GM21576 (cell line): Measurements from ENCODE around the gene RPS18.
"Not testable (repeated sequence)": the region's sequence is repeated elsewhere in the genome, so short reads cannot be mapped to it uniquely, and the experiment has no call there.

Experiments
- ATAC-seq: cut with Tn5 transposase; IDR thresholded peaks from one replicate; pipeline ENCODE4 v1.9.1; 2021; ENCODE audit warnings: mild to moderate bottlenecking, moderate library complexity; ENCODE audit not compliant: unreplicated experiment

RPS18 gene

DNA sequence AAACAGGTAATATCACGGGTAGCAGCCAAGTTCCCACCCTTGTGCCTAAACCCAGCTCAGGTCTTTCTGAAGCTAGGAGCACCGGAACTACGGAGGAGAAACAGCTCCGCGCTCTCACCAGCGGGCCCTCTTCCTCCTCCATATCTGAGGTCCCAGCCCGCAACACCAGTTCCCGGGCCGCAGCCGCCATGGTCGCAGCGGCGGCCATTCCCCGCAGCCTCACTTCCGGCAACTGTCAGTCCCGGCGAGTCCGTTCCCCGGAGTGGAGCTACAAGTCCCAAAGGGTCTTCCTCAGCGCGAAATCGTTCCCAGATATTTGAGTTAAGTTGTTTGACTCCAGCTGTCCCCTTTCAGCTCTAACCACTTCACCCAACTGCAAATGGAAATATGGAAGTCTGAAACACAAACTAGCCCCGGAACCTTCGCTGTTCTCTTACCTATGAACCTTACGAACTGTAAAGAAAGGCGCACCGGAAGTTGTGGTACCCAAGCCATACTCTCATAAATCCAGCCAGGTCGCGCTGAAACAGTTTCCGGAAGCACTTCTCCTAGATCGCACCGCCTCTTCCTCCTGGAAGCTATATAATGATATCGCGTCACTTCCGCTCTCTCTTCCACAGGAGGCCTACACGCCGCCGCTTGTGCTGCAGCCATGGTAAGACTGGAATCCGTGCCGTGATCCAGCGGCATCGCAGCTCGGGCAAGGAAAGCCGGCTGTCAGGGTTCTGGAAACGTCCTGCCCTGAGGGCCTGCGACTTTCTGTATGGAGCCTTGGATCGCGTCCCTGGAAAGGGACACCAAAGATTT lies at the start of gene RPS18, which contains the start of gene VPS52:
RPS18 (plus strand) TSS at position 608 of the 807 bp plus-strand sequence; CDS start at position 653, 45 bp downstream.
VPS52 (minus strand) TSS at position 409 of the 807 bp plus-strand sequence; CDS start at position 208, 201 bp downstream.
- peak; percentile 80 for ATAC-seq

DNA sequence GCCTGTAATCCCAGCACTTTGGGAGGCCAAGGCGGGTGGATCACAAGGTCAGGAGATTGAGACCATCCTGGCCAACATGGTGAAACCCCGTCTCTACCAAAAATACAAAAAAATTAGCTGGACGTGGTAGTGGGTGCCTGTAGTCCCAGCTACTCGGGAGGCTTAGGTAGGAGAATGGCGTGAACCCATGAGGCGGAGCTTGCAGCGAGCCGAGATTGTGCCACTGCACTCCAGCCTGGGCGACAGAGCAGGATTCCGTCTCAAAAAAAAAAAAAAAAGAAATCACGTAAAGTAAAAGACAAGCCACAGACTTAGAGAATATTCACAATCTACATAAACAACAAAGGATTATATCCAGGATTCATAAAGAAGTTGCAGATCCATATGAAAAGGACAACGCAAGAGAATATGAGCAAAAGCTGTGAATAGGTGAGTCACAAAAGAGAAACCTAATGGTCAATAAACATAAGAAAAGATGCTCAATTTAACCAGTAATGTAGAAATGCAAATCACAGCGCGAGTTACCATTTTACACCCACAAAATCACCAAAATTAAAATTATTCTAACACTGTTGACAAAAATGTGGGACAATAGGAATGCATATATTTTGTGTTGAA lies 45.3 kb upstream of the RPS18 start:
- ATAC-seq: not testable (repeated sequence)

DNA sequence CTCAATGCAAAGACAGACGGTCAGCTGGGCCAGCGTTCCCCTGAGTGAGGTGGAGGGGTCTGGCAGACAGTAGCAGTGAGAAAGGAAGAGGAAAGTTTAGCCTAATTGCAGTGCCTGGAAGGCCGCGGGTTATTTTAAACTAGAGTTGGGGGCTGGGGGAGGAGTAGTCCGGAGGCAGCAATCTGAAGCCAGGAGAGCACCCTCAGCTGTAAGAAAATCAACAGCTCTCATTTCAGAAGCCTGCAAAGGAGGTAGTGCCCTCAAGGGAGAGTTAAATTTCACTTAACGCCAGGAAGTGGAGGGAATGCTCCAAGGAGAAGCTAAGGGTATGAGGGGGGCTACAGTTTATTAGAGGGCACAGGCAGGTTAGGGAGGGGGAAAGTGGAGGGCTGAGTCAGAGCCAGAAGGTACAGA lies 36.6 kb upstream of the RPS18 start:
- ATAC-seq: no peak

DNA sequence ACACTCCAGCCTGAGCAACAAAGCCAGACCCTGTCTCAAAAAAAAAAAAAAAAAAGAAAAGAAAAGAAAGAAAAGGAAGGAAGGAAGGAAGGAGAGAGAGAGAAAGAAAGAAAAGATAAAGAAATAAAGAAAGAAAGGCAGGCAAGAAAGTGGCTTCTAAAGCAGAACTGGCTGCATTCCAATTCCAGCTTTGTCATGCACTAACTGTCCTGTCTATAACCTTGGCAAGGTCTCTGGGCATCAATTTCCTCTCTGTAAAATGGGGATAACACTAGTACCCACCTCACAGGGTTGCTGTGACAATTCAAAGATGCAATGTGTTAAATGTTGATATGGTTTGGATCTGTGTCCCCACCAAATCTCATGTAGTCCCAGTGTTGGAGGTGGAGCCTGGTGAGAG lies 35.5 kb upstream of the RPS18 start:
- no peak for ATAC-seq

DNA sequence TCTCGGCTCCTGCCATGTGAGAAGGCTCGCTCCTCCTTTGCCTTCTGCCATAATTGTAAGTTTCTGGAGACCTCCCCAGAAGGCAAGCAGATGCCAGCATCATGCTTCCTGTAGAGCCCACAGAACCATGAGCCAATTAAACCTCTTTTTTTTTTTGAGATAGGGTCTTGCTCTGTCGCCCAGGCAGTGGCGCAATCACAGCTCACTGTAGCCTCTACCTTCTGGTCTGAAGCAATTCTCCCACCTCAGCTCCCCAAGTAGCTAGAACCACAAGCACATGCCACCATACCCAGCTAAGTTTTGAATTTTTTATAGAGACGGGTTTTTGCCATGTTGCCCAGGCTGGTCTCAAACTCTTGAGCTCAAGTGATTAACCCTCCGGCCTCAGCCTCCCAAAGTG lies 35.0 kb upstream of the RPS18 start:
- ATAC-seq: no peak

DNA sequence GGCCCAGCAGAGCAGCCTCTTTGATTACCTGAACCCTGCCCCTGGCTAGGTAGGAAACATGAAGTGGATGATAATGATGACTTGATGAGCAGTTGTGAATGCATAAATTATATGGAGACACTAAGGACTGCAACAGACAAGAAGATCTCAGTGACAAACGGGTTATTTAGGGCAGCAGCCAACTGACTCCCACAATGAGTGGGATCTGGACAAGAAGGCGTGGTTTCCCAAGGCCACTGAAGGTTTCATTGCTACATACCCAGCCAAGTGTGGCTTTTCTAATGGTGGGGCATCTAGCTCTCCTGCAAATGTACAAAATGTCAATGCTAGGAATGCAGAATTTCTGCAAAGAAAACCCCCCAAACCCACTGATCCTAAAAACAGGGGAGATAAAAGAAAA lies 34.1 kb upstream of the RPS18 start:
- ATAC-seq: no peak

DNA sequence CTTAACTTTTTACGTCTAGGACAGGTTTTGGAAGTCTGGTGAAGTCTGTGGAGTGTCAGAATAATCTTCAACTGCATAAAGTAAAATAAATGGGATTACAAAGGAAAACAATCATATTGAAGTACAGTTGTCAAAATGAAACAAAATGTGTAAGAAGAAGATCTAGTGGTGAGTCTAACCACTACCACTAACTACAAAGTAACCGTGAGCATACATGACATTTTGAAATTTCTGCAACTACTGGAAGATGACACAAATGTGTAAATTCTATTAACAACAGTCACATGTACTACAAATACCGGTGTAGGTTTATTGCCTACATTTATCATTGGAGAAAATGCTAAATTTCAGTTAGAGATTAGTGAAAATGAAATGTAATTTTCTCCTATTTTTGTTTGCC lies 29.9 kb upstream of the RPS18 start:
- no peak for ATAC-seq

DNA sequence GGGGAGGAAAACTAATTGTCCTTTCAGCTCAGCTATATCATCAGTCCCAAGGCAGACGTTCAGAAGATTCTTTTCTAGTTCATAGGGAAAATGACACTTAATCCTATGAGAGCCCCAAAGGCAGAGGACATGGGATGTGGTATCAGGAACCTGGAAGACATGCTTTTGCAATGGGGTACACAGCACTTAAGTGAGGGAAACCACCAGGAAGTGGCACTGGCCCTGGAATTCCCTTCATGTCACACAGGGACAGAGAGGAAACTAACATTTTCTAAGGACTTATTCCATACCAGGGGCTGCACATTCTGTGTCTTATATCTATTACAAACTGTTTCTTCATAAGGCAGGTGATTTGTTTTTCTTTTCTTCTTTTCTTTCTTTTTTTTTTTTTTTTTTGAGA lies 28.4 kb upstream of the RPS18 start:
- ATAC-seq: no peak

DNA sequence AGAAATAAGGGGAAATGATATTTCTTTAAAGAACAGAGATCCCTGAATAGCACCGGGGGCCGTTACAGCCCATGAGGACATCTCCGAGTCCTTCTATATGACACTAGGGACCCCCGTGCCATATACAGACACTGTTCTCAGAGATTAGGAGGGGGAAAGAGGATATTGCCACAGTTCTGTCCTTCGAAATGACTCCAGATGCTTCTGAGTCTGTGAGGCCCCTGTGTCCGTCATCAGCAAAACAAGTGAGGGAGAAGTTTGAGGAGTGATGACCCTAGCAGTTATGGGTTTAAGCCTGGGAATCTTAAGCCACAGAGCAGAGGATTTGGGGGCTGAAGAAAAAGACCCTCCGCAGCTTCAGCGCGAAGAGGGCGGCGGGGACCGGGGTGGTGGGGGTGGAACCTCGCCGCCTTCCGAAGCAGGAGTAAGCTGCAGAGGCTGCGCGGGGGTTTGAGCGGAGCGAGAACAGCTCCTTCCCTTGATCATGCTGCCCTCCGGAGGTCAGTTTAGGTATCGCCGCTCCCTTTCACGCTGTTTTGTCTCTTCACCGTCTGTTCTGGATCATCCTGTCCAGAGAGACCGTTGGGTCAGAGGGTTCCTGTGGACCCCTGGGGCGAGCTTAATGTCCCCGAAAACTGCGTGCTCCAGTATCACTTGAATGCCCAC lies 23.8 kb upstream of the RPS18 start:
- peak; percentile 35 for ATAC-seq

DNA sequence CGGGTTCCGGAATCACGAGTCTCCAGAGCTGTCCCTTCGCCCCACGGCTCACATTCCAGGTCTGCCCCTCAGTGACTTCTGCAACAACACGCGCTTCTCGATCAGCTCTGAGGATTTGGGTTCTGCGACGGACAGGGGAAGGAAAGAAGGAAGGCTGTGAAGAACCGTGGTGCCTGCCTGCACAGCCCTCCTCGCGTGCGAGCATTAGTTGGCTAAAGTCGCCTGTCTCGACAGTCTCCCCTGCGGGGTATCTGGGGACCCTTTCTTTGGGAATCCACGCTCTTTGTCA lies 23.3 kb upstream of the RPS18 start:
- ATAC-seq: no peak

DNA sequence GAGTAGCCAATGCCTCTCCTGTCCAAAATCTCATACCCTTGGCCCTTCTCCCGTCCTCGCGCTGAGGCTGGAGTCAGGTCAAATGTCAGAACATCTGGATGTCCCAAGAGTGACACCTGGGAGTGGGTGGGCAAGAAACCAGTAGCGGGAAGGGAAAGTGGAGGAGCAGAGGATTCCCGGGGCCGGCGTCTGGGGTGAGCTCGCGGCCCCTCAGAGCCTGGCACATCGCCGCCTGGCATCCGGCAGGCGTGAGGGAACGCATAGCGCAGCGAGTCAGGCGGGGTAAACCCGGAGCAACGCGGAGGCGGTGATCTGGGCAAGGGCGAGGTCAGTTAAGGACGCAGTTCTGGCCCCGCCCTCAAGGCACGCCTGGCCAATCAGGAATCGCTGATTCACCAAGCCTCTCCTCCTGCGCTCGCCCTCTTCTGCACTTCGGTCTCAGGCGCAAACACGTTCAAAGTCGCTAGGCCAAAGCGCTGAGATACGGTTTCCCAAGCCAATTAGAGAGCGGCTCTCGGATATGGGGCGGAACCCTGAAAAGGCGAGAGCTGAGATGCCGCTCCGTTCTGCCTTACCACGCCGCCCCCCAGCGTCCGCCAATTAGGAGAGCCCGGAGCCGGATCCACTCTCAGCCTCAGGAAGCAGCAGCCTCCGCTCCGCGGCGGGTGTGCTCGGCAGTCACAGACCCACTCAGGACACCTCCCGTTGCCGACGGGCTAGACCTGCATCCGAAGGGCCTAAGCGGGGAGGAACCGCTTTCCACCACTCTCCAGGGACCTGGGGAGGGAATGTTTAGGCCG lies 22.7 kb upstream of the RPS18 start:
- peak; percentile 86 for ATAC-seq

DNA sequence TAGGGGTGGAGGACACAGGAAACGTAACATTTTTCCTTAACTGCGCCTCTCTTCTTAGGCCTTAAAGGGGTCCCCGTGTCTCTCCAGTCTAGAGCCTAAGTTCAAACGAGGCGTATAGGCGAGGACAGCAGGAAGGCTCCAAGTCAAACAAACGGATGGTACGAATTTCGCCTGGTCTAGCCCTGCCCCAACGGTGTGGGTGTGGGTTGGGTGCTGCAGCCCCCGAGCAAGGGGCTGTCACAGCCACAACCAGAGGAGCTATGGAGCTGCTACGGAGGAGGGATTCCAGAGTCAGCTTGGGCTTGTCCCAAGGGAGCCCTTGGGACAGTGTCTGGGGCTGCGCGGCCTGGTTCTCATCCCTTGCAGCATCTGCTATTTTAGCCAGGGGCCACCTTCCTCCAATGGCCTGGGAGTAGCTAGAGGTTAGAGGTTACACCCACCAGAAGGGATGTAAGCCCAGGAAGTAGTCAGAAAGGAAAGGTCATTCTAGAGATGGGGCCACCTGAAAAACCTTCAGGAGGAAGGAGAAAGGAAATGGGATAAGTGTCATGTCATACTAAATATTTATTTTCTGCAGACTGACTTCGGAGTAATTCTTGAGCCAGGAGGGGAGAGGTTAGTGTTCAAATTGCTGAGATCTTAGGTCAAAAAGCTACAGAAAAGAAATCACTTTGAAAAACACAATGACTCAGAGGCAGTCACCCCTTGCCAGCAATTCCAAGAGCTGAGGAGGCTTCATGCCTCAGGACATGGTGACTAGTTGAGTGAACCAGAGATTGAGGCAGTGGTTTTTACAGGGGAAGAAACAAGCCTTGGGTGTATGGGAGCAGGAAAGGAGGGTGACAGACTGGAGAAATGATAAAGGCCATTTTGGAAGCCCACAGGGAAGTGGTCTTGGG lies 21.9 kb upstream of the RPS18 start:
- ATAC-seq: no peak

DNA sequence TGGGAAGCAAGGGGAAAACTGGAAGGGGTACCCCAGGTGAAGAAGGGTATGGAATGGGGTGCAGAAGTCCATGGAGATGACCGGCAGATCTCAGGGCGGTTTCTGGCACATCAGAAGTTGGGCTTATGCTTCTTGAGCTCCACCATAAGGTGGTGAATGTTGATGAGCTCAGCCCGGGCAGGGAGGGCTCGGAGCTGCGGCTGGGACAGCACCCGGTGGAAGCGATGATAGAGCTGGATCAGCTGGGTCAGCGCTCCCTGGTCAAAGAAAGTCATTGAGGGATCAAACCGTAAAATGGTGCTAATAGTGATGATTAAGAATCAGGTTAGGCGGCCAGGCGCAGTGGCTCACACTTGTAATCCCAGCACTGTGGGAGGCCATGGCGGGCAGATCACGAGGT lies 21.1 kb upstream of the RPS18 start:
- no peak for ATAC-seq

DNA sequence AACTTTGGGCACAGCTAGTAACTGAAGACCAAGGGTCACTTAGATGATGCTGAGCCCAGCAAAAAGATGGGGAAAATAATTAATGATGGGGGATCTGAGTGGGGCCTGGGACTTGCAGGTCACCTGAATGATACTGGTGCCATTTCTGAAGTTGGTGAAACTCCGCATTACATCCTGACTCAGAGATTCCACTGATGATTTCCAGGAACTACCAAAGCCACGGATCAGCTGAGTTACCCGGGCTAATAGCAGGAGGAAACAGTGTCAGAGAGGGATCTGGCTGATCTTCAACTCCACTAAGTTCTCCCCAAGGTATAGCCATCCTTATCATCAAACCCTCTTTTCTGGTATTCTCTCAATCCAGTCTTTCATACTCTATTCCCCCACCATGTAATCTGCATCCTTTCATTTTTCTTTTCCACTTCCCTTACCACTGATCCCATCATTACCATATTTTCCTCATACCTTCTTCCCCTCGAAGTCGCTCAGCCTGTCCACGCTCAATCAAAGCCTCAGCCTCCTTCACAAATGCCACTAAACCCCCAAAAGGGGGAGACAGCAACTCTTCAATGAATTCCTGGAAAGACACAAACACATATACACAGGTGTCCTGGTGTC lies 20.4 kb upstream of the RPS18 start:
- ATAC-seq: no peak

DNA sequence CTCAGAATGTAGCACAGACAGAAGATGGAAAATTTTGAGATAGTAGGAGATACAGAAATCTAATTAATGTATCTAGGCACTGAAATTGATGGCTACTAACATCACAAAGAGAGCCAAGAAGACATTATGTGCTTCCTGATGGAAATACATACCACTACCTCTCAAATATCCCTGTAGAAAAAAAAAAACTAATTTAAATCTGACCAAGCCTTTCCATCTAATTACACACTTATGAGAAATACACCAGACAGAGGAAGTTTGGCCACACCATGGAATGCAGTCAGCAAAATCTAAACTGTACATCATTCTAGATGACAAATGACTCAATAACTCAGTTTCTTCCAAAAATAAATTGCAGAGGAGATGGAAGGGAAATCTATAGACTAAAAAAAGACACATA lies 19.1 kb upstream of the RPS18 start:
- ATAC-seq: no peak

DNA sequence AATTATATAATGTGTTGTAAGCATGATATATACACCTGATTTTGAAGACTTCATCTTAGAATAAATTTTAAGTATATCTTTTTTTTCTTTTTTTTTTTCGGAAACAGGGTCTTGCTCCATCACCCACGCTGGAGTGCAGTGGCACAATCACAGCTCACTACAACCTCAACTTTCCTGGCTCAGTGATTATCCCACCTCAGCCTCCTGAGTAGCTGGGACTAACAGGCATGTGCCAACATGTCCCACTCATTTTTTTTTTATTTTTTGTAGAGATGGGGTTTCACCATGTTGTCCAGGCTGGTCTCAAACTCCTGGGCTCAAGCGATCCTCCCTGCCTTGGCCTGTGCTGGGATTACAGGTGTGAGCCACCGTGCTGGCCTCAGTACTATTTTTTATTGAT lies 17.3 kb upstream of the RPS18 start:
- ATAC-seq: no peak

DNA sequence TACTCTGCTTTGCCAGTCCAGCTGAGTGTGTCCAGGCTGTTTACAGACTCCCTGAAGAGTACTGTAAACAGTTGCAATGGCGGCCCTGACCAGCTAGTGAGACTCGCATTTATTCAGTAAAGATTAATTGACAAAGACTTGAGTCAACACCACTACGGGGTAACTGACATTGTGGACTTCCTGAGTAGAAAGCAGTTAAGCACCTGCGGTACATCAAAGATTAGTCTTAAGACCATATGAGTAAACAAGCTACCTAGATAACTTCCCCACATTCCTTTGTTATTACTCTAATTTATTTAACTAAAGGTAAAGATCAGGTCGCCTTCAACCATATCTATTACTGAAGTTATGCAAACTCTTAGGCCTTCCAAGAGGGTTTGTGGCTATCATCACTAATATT lies 12.8 kb upstream of the RPS18 start:
- ATAC-seq: no peak

DNA sequence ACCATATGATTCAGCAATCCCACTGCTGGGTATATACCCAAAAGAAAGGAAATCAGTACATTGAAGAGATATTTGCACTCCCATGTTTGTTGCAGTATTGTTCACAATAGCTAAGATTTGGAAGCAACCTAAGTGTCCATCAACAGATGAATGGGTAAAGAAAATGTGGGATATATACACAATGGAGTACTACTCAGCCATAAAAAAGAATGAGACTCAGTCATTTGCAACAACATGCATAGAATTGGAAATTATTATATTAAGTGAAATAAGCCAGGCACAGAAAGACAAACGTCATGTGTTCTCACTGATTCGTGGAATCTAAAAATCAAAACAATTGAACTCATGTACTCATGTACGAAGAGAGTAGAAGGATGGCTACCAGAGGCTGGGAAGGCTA lies 9.4 kb upstream of the RPS18 start:
- ATAC-seq: not testable (repeated sequence)

DNA sequence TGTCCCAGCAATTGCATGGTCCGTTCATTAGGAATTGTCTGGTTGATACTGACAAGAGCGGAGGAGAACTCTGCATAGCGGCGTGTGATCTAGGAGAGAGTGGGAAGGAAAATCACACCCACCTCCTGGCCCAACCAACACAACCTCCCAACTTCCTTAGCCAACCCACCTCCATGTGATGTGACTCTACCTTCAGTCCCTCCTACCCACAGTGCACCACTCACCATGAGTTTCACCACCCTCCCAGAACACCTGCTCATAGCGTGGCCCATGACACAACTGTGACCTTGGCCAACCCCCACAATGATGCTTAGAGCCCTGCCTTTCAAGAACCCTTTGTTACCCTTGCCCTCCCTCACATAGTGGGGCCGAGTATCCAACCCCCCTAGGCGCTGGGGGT lies 7.9 kb upstream of the RPS18 start:
- ATAC-seq: no peak

DNA sequence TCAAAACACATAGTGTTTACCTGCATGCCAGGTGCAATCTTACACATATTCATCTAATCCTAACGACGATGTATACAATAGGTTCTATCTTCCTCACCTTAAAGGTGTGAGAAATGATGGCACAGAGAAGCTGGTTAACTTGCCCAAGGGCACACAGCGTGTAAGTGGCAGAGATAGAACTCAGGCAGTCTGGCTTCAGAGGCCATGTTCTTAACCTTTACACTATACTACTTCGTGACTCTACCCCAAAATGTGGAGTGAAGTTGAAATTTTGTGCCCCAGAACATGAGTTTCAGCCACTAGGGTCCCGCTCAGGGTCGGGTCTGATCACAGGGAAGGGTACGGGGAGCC lies 783 bp upstream of the RPS18 start:
- no peak for ATAC-seq
